ENCODE results near the gene SMAD6.

The SMAD6 gene

GRCh38 chr15:66721020-66721419 lies 19.0 kb downstream of the SMAD6 start:
- no peak for DNase-seq (ENCODE audit: low read depth, low spot score)

GRCh38 chr15:66721501-66721937 lies 19.5 kb downstream of the SMAD6 start:
- DNase-seq (ENCODE audit: low read depth, low spot score), result no peak

- no peak for DNase-seq (ENCODE audit: low read depth, low spot score)
These were observed 19.9 kb downstream of the SMAD6 start for GRCh38 chr15:66721954-66722353.

- no peak for DNase-seq (ENCODE audit: low read depth, low spot score)
These were observed 20.9 kb downstream of the SMAD6 start for GRCh38 chr15:66722757-66723540.

- no peak for DNase-seq (ENCODE audit: low read depth, low spot score)
These were observed 22.0 kb downstream of the SMAD6 start for GRCh38 chr15:66723826-66724731.

- DNase-seq (ENCODE audit: low read depth, low spot score), result no peak
These were observed 22.9 kb downstream of the SMAD6 start for GRCh38 chr15:66724732-66725463.

GRCh38 chr15:66725464-66725785 lies 23.4 kb downstream of the SMAD6 start:
- no peak for DNase-seq (ENCODE audit: low read depth, low spot score)

- DNase-seq (ENCODE audit: low read depth, low spot score), result no peak
These were observed 24.4 kb downstream of the SMAD6 start for GRCh38 chr15:66726386-66726785.

GRCh38 chr15:66729331-66729951 lies 27.4 kb downstream of the SMAD6 start:
- no peak for DNase-seq (ENCODE audit: low read depth, low spot score)

- DNase-seq (ENCODE audit: low read depth, low spot score), result no peak
These were observed 28.4 kb downstream of the SMAD6 start for GRCh38 chr15:66730168-66731021.

GRCh38 chr15:66733976-66734375 lies 31.9 kb downstream of the SMAD6 start:
- DNase-seq (ENCODE audit: low read depth, low spot score), result no peak

GRCh38 chr15:66734961-66735908 lies 33.2 kb downstream of the SMAD6 start:
- DNase-seq (ENCODE audit: low read depth, low spot score), result no peak

- DNase-seq (ENCODE audit: low read depth, low spot score), result no peak
These were observed 33.9 kb downstream of the SMAD6 start for GRCh38 chr15:66735909-66736305.

GRCh38 chr15:66737243-66738010 lies 35.4 kb downstream of the SMAD6 start:
- DNase-seq (ENCODE audit: low read depth, low spot score), result no peak

- no peak for DNase-seq (ENCODE audit: low read depth, low spot score)
These were observed 36.1 kb downstream of the SMAD6 start for GRCh38 chr15:66738116-66738515.

- DNase-seq (ENCODE audit: low read depth, low spot score), result no peak
These were observed 36.6 kb downstream of the SMAD6 start for GRCh38 chr15:66738595-66738994.

GRCh38 chr15:66739287-66739686 lies 37.3 kb downstream of the SMAD6 start:
- no peak for DNase-seq (ENCODE audit: low read depth, low spot score)

- no peak for DNase-seq (ENCODE audit: low read depth, low spot score)
These were observed 38.8 kb downstream of the SMAD6 start for GRCh38 chr15:66740802-66741201.

GRCh38 chr15:66741646-66742045 lies 39.6 kb downstream of the SMAD6 start:
- no peak for DNase-seq (ENCODE audit: low read depth, low spot score)

All from brain pericyte (primary cell).